ENCODE results near the gene CATSPERB.
"Not testable (repeated sequence)": the region's sequence is repeated elsewhere in the genome, so short reads cannot be mapped to it uniquely, and the experiment has no call there.

CATSPERB gene

DNA sequence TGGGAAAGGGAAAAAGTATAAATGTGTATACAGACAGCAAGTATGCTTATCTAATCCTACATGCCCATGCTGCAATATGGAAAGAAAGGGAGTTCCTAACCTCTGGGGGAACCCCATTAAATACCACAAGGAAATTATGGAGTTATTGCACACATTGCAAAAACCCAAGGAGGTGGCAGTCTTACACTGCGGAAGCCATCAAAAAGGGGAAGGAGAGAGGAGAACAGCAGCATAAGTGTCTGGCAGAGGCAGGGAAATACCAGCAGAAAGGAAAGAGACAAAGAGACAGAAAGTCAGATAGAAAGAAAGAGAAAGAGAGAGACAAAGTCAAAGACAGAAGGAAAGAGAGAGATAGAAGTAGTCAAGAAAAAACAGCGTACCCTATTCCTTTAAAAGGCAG, 64.8 kb downstream of the CATSPERB start:
- not testable (repeated sequence) for DNase-seq

DNA sequence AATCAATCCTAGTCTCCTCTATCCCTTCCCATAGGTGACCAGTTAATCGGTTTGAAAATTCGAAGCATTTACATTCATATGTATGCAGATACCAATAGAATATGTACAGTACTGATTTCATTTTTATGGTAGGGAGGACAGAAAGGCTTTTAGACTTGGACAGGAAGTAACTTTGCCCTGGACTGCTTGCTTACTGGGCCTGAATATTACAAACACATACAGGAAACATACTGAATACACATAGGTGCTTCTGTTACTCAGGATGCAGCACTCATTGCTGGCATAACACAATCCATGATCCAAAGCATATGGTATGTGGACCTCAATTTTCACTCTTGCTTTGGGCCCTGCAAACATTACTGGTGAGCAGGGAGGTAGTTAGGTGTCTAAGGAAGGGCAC, 71.1 kb downstream of the CATSPERB start:
- DNase-seq = no peak

DNA sequence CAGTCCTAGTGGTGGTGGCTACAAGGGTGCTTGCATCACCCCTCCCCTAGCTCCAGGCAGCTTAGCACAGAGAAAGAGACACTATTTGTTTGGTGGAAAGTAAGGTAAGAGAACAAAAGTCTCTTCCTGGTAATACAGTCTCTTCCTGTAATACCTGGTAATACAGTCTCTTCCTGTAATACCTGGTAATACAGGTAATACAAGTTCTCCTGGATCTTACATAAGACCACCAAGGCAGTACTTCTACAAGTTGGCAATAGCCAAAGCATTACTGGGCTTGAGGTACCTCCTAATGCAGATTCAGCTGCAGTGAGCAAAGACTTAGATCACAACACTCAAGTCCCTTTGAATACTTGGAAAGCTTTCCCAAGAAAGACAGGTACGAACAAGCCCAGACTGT, 77.0 kb downstream of the CATSPERB start:
- DNase-seq = no peak

DNA sequence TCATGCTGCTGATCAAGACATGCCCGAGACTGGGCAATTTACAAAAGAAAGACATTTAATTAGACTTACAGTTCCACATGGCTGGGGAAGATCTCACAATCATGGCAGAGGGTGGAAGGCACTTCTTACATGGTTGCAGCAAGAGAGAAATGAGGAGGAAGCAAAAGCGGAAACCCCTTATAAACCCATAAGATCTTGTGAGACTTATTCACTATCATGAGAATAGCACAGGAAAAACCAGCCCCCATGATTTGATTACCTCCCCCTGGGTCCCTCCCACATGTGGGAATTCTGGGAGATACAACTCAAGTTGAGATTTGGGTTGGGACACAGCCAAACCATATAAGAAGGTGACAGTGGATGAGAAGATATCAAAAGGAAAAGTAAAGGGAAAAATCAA, 78.4 kb downstream of the CATSPERB start:
- no peak for DNase-seq

DNA sequence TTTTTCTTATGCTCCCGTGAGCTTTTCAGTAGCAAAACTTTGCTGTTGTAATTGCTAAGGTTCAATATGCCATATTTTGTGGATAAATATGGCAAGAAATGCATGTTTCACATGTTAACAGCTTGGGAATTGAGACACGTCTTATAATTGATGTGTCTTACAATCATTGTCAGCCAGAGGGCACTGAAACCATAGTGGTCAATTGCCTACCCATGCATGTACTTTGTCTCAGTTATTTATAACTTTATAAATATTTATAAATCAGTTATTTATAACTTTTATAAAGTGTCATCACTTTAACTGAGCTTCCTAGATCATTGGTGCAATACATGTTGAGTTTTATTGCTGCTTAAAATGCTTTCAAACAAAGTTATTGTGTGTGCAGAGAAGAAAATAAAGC, 82.0 kb downstream of the CATSPERB start:
- DNase-seq = no peak

DNA sequence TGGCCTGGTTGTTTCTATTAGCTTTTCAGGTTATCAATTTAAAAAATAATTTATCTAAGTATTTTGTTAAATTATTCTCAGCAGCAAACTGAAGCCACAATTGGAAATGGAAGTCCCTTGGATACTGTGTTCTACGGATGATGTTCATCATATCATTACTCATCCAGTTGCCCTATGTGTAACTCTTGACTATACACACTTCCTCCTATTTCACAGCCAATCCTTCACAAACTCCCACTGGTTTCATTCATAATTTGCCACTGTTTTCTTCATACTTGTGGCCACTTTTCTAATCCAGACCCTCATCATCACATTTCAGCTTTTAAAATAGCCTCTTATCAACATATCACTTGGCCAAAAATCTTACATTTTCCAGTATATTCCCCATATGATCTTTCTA, 84.0 kb downstream of the CATSPERB start:
- DNase-seq = no peak

DNA sequence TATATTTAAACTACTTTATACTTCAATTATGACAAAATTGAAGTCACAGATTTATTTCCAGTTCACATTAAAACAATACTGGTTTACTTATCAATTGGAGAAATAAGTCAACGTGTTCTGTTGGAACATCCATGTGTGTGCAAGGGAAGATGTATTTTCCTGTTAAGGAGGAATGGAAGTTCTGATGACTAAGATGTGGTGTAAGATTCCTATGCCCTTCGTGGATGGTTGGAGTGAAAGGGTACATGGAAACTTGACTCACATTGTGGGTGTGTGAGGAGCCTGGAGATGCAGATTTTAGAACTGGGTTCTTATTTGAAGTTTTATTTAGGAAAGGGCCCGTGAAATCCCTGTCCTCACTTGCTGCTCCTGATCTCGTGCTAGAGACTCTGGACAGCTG, 95.3 kb downstream of the CATSPERB start:
- no peak for DNase-seq

DNA sequence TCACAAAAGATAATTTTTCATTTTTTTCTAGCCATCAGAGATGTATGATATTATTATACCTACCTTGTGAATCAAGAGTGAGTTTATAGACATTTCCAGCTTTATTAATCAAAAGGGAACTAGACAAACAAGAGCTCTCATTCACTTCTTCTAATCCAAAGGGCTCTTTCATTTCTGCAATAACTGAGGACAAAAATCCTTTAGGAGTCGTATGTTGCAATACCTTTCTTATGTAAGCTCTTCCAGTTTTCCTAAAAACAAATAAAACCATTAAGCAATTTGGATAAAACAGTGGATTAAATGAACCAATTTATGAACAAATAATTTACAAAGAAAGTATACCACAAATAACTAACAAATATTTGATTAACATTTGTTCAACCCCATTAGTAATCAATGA, 107.1 kb downstream of the CATSPERB start:
- no peak for DNase-seq

DNA sequence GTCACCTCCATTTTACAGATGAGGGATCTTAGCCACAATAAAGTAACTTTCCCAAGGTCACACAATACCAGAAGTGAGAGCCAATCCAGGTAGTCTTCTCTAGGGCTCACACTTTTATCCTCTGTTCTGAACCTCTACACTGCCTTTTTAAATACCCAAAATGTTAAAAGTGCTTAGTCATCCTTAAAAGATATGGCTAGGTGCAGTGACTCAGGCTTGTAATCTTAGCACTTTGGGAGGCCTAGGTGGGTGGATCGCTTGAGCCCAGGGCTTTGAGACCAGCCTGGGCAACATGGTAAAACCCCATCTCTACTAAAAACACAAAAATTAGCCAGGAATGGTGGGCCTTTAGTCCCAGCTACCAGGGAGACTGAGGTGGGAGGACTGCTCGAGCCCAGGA, 117.7 kb downstream of the CATSPERB start:
- no peak for DNase-seq

DNA sequence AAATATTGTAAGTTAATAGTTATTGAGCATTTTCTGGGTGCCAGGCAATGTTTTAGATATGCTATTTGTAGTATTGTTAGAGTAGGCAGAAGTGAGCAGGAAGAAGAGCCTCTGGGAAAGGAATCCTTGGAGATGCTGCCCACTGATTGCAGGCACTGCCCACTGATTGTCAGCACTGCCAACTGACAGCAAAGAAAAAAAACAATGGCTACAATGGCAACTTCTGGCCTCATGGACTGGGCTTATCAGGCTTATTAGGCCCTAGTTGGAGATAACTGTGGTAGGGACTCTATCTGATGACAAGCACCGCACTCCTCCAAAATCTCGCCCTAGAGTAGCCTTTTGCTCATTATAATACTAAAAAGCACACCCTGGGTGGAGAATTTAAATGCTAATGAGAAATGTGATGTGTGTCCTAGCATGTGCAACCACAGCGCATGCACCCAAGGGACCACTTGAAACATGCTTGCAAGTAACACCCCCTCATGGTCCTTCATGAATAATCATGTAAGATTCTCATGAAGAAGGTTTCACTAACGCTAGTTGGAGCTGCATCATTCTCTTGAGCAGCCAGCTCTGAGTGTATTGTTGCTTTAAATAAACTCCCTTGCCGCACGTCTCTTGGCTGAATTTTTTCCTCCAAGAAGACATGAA, 118.3 kb downstream of the CATSPERB start:
- no peak for DNase-seq

DNA sequence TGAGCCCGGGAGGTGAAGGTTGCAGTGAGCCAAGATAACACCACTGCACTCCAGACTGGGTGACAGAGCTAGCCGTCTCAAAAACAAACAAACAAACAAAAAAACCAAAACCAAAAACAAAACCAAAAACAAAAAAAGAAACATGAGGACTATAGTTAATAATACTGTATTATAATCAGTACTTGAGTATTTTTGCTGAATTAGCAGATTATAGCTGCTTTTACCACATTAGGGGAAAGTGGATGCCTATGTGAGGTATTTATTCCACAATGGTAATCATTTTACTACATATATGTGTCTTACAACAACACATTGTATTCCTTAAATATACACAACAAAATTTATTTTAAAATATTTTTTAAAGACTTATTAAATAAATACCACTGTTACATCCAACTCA, 120.4 kb downstream of the CATSPERB start:
- DNase-seq = no peak

DNA sequence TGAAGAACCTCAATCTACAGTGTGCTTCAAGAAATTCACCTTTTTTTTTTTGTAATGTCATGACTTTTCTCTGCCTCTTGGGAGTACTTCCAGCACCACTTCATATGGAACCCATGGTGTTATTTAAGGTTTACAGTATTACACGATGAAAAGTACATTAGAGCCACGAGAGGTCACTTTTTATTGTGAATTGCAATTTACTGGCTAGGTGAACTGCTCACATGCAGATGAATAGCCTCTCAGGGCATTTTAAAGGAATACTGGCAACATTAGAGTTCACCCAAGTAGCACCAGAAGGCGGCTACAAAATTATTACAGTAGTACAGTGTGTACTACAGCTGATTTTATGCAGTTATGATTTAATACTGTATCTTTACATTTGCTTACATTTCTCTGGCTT, 122.7 kb downstream of the CATSPERB start:
- DNase-seq = no peak

DNA sequence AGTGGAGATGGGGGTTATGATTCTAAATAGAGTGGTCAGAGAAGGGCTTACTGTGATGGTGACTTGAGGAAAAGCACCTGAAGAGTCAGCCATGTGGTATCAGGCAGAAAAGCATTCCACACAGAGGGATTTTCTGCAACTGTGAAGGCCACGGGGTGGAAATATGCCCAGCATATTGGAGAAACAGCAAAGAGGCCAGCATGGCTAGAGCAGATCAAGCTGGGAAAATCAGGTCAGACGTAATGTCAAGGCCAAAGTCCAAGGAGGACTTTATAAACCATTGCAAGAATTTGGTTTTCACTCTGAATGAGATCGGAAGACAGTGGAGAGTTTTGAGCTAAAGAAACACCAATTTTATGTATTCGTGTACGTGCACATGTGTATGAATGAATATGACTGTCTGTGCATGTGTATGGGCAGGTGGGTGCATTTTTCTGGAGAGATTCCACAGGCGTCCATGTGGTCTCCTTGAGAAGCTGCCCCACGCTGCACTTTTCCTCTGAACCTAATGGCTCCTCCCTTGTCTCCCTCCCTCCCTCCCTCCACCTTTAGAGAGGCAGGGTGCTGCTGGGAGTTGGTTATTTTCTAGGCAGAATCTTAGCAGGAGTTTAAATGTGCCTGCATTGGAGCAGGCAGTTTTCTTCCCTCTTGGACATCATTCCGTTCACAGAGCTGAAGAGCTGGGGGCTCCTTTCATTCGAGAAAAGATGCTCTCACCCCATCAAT, 124.4 kb downstream of the CATSPERB start:
- no peak for DNase-seq

DNA sequence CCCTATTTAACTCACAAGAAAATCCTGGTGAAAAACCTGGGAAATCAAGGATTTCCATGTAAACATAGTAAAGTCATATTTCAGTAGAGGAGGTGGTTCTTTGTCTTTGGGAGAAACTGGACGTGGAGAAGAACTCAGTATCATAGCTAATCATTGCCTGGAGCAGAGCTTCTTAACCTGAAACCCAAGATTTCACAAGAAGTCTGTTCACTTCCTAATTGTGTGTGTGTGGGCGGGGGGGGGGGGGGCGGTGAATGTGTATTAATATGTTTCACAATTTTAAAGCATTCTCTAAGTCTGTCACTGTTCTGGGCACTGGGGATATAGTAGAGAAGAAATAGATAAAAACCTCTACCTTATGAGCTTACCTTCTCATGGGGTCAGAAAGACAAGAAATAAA, 125.0 kb downstream of the CATSPERB start:
- no peak for DNase-seq

DNA sequence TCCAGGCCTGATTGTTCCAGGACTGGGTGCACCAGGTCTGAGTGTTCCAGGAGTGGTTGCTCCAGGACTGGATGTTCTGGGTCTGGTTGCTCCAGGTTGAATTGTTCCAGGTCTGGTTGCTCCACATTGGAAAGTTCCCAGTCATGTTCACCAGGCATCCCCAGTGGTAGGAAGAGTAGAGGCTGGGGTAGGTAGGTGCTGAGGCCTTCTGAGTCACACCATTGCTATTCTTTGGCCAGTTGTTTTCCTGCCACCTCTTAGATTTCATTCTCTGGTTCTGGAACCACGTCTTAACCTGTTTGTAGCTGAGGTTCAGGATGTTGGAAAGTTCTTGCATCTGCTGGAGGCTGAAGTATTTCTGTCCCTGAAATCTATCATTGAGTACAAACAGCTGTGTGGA, 127.3 kb downstream of the CATSPERB start:
- not testable (repeated sequence) for DNase-seq

DNA sequence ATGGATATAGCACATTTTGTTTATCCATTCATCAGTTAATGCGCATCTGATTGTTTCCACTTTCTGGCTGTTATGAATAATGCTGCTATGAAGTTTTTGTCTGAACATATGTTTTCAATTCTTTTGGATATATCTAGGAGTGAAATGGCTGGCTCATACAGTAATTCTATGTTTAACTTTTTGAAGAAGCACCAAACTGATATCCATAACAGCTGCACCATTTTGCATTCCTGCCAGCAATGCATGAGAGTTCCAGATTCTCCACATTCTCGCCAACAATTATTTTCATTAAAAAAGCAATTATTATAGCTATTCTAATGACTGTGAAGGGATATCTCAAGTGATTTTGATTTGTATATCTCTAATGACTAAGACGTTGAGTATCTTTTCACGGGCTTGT, 131.9 kb downstream of the CATSPERB start:
- DNase-seq = no peak

DNA sequence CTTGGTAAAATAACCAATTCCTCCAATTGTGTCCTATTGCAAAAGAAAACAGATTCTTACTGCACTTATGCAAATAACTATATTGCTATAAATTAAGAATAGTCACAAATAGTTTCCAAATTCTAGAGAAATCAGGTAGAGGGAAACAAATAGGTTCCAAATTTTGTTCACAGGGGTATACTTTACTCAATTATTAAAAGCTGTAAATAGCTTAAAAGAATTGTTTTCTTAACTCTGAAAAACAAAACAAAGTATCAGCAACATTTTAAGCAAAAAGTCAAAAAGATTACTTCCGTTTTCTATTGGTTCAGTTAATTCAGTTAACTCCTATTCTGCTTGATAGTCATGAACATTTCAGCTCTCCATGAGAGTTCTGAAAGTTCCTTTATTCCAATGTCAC, 136.2 kb downstream of the CATSPERB start:
- DNase-seq = no peak

DNA sequence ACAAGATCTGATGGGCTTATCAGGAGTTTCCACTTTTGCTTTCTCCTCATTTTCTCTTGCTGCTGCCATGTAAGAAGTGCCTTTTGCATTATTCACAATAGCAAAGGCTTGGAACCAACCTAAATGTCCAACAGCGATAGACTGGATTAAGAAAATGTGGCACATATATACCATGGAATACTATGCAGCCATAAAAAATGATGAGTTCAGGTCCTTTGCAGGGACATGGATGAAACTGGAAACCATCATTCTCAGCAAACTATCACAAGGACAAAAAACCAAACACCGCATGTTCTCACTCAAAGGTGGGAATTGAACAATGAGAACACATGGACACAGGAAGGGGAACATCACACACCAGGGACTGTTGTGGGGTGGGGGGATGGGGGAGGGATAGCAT, 137.9 kb downstream of the CATSPERB start:
- not testable (repeated sequence) for DNase-seq

DNA sequence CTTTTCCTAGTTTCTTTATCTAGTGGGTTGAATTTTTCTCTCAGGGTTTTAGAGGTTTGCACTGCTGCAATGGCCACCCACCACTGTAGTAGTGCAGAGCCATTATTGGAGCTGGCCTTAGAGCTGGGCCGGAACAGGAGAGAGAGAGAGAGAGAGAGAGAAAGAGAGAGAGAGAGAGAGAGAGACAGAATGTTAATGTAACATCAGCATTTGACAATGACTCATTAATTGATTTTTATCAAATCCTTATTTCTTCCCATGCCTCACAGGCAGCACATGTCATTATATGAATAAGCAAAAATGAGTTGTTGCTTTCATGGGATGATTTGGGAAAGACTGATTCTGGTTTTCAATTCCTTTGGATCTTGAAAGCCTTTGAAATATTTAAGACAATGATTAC, 145.5 kb downstream of the CATSPERB start:
- DNase-seq = no peak

DNA sequence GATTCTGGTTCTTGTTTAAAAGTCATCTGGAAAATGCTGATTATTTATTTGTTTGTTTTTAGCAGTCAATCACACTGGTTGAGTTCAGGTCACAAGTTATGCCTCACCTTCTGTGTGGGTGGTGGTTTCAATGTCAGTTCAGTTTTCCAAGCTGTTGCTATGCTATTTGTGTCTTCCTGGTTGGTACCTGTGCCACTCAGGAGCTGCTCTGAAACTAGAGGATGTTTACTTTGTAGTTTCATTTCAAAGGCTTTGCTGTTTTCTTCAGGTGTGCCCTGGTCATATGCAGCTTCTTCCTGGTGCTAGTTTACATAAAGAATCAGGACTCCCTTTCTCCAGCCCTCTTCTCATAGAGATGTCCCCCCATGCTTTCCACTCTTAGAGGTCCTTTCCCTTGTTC, 146.0 kb downstream of the CATSPERB start:
- no peak for DNase-seq

DNA sequence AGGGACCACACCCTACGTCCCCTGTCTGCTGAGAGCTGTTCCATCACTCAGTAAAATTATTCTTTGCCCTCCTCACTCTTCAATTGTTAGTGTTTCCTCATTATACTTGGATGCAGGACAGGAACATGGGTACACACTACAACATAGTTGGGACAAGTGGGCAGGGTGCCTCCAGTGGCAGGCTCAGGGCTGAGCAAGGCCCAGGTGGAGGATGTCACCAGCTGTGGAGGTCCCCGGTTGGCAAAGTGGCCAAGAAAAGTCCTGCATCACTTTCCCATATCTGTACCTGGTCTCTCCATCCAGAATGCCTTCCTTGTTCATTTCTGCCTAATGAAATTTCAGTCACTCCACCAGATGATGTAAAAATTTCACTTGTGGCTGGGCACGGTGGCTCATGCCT, 149.1 kb downstream of the CATSPERB start:
- no peak for DNase-seq

DNA sequence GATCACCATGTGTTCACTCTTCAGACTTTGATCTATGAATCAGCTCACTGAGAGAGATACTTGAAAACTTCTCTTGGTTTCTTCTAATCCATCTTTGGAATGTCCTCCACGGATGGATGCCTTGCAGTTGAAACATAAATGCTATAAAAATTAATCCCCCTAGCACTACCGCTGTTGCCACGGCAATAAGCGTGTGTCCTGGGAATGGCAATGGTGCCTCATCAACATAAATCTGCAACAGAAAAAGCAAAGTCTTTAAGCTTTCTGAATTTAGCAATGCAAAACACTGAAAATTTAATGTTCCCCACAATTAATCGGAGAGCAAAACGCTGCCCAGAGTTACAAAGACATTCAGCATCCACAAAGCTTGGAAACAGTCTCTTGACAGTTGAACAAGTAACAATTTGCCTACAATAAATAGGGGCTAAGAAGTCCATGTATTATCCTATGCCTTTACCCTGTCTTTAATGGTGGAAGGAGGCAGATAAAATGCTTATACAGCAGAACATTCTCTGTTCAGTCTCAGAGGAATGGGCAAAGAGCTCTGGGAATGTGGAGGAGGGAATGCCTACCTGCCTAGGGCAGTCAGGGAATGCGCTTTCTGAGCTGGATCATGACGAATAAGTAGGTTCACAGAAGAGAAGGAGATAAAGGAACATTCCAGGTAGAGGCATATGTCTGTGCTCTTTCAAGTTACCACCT, 150.9 kb downstream of the CATSPERB start:
- no peak for DNase-seq

DNA sequence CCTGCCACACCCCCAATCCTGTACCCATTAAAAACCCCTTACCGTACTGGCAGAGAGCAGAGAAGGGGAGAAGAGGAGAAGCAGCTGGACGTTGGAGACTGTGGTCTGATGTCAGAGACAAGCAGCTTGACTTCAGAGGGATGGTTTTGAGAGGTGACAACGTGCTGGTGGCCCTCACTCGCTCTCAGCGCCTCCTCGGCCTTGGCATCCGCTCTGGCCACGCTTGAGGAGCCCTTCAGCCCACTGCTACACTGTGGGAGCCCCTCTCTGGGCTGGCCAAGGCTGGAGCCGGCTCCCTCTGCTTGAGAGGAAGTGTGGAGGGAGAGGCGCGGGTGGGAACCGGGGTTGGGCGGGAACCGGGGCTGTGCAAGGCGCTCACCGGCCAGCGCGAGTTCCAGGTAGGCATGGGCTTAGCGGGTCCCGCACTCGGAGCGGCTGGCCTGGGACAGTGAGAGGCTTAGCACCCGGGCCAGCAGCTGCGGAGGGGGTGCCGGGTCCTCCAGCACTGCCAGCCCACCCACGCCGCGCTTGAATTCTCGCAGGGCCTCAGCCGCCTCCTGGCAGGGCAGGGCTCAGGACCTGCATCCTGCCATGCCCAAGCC, 154.2 kb downstream of the CATSPERB start:
- no peak for DNase-seq
